ENCODE data around the gene SERINC2.
"Not testable (repeated sequence)": the region's sequence is repeated elsewhere in the genome, so short reads cannot be mapped to it uniquely, and the experiment has no call there.

Gene SERINC2

DNA sequence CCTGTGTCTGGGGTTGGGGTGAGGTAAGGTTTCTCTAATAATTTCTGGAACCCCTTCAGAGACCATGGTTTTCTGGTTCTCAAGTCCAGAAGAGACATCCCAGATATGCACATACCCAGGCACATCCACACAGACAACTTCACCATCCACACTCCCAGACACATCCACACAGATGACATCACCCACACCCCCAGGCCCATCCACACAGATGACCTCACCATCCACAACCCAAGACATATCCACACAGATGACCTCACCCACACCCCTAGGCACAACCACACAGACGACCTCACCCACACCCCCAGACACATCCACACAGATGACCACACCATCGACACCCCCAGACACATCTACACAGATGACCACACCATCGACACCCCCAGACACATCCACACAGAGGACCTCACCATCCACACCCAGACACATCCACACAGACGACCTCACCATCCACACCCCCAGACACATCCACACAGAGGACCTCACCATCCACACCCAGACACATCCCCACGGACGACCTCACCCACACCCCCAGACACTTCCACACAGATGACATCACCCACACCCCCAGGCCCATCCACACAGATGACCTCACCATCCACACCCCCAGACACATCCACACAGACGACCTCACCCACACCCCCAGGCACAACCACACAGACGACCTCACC, 26.3 kb upstream of the SERINC2 start:
- DNase-seq, result not testable (repeated sequence)

DNA sequence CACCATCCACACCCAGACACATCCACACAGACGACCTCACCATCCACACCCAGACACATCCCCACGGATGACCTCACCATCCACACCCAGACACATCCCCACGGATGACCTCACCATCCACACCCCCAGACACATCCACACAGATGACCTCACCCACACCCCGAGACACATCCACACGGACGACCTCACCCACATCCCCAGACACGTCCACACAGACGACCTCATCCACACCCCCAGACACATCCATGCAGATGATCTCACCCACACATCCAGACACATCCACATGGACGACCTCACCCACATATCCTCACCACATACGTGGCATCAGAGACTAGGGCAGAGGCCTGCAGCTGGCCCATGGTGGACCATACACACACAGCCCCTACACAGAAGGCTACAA, 25.4 kb upstream of the SERINC2 start:
- DNase-seq, result no peak

- DNase-seq, result no peak
These were observed 23.4 kb upstream of the SERINC2 start for GRCh38 chr1:31389616-31390015.

DNA sequence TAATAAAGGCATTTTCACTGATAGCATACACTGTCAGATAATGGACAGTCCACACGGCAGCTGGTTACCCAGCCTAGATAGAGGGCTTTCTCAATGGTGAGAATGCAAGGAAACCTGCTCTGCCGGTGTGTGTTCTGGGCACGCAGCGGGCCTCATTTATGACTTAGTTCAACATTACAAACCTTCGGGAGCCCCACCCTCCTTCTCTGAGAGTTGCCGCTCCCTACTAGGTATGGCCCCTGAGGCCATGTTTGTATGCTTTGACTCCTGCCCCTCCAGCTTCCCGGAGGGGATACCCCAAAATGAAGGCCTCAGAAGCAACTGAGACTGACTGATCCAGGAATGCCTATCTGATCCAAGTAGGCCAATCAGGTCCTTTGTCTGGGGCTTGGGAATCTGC, 22.9 kb upstream of the SERINC2 start:
- no peak for DNase-seq

DNA sequence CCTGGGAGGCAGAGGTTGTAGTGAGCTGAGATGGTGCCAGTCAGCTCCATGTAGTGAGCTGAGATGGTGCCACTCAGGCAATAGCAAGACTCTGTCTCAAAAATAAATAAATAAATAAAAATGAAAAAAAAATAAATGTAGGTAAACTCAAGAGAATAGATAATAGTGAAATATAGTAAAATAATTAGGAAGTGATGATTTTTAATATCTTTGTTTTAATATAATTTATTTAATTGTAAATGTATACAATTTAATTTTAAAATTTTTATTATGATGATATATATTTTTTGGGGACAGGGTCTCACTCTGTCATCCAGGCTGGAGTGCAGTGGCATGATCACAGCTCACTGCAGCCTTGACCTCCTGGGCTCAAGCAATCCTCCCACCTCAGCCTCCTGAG, 19.6 kb upstream of the SERINC2 start:
- no peak for DNase-seq

DNA sequence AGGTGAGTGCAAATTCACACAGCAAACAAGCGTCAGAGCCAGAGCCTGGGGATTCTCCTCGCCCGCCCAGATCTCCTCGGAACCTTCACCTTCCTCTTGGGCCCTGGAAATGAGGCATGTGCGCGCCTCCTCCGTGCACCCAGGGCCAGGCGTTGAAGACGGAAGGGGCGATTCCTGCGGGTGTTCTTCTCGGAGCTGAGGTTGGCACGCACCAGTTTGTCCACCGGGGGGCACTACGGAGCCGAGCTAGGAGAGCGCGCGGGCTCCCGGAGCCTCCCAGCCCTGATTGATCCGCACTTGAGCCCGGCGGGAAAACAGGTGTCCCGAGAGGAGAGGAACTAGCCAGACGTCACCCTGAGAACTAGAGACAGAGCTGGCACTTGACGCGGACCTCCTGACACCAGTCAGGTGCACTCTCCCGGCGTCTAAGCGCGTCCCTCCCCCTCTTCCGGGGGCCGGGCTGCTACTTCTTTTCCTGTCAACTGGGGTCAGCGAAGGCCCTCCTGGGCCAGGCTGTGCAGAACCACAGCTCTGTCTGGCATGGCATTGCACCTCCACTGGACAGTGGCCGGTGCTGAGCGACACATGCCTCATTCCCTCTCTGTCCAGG, 18.3 kb upstream of the SERINC2 start:
- DNase-seq, result peak; percentile 93

GRCh38 chr1:31396633-31397351, 16.2 kb upstream of the SERINC2 start:
- no peak for DNase-seq

DNA sequence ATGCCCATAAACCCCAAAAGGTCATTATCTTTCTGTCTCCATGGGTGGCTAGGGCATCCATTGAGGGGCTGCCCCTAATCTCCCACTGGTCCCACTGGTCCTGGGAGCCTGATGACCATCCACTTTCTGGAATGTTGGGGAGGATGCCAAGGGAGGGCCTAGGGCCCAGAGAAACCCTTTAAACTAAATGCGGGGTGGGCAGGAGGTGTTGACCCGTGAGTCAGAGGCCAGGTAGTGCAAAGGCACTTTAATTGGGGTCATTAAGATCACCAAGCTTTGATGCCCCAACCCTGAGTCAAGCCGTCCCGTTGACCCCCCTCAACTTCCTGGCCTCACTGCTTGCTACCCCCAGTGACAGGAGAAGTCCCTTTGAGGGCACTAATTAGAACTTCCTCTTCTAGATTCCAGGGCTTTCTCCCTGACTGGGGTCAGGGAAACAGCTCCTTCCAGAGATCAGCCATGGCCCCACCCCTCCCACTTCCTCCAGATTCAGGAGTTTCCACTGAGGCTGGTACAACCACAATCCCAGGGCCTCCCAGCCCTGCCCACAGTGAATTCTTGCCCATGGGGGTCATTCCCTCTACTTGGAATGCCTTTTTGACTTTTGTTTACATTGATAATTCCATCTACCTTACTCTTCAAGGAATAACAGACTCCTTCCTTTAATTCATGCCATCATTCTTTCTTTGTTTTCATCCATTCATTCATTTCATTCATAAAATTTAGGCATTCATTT, 15.5 kb upstream of the SERINC2 start:
- no peak for DNase-seq

DNA sequence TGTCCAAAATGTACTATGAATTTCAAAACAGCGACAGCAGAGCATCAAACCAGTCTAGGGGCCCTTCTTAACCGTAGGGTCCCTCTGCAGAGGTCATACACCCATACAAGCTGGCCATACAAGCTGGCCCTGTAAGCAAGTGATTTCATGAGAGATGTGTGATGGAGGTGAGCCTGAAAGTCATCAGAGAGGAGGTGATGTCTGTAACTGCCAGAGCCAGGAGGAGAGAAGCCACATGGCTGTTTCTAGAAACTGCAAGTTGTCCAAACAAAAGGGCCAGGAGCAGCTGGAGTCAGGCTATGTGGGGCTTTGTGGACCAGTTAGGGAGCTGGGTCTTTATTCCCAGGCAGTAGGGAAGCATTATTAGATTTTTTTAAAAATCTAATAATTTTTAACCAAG, 14.8 kb upstream of the SERINC2 start:
- DNase-seq, result no peak

GRCh38 chr1:31399976-31400375, 13.0 kb upstream of the SERINC2 start:
- no peak for DNase-seq

- no peak for DNase-seq
These were observed 12.6 kb upstream of the SERINC2 start for GRCh38 chr1:31400393-31400792.

- DNase-seq, result no peak
These were observed 11.8 kb upstream of the SERINC2 start for GRCh38 chr1:31401241-31401640.

- DNase-seq, result no peak
These were observed 7.3 kb upstream of the SERINC2 start for GRCh38 chr1:31405578-31406245.

DNA sequence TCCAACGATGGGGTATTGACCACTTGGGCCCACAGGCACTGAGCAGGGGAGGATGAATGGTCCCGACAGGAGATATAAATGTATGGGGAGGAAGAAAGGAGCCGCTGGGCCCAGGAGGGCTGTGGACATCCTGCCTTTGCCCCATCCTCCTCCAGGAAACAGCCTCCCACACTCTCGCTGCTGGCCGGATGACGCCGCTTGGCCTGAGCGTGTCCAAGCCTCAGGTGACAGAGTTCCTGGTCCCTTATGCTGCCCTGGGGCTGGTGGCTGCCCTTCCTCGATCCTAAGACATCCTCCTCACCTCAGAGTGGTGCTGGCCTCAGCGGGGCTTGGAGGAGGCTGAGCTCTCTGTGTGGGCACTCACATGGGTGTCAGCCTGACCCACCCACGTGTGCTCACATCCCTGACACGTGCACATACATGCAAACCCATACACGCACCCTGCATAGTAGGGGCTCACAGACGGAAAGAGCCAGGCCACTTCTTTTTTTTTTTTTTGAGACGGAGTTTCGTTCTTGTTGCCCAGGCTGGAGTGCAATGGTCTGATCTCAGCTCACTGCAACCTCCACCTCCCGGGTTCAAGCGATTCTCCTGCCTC, 5.9 kb upstream of the SERINC2 start:
- no peak for DNase-seq

- no peak for DNase-seq
These were observed 4.2 kb upstream of the SERINC2 start for GRCh38 chr1:31408788-31409318.

DNA sequence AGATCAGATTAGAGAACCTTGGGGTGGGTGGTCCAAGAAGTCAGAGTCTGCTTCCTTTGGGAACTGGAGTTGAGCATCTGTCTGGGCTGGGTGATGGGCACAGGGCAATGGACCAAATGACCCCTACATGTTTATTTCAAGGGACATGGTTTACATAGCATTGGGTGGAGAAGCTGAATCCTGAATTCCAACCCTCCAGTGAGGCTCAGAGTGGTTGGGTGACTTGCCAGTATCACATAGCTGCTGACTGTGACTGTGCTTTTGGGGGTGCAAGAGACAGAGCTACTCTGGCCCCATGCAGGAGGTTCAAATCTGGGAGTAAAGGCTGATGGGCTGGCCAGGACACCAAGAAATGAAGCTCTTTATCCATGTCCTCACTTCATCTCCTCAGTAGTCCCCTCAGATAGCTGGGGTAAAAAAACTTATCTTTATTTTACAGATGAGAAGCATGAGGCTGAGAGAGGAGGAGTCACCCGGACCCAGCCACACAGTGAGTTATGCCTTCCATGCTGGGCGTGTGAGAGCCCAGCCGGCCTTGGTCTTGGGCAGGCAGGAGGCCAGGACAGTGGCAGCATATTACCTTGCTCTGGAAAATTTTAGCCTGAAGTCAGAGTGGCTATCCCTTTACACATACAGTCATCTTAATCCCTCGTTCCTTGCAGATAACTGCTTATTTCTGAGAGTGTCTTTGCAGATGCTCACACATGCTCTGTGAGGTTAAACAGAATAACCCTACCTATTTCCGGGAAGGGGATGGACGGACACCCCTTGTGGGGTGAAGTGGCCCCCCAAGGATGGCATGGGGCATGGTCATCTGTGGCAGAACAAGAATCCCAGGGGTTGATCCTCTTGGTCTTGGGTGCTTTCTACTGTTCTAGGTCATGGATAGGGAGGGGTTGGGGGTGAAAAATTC, 2.8 kb upstream of the SERINC2 start:
- DNase-seq, result no peak

DNA sequence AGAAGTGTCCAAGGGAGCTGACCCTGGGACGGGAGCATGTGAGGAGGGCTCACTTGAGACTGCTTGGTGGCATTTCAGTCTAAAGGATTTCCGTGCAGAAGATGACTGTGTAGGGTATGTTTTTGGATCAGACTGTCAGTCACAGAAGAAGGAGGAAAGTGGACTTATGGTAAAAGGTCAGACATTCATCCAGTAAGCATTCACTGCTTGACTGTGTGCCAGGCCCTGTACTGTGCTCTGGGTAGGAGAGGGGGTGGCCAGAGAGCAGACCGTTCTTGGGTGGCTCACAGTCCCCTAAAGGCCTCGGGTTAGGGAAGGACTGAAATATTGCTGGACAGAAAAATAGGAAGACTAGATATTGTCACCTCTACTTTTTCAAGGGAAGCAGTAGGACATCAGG, 2.1 kb upstream of the SERINC2 start:
- DNase-seq, result no peak

DNA sequence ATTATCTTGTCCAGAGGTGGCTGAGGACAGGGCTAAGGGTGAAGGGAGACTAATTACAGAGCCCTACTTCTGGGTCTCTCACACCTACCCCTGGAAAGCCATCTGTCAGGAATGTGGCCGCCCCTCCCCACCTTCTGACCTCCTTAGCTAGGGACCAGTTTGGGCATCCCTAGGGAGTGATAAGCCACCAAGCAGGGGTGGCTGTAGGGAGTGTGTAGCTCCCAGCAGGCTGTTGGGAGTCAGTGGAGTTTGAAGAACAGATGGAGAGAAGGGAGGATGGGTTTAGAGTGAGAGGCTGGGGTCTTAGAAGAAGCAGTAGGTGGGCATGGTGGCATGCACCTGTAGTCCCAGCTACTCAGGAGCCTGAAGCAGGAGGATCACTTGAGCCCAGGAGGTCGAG, 808 bp upstream of the SERINC2 start:
- DNase-seq, result no peak

- peak; percentile 30 for DNase-seq
These were observed 490 bp downstream of the SERINC2 start for GRCh38 chr1:31413405-31414001.

GRCh38 chr1:31414980-31415370, 2.0 kb downstream of the SERINC2 start:
- DNase-seq, result no peak

DNA sequence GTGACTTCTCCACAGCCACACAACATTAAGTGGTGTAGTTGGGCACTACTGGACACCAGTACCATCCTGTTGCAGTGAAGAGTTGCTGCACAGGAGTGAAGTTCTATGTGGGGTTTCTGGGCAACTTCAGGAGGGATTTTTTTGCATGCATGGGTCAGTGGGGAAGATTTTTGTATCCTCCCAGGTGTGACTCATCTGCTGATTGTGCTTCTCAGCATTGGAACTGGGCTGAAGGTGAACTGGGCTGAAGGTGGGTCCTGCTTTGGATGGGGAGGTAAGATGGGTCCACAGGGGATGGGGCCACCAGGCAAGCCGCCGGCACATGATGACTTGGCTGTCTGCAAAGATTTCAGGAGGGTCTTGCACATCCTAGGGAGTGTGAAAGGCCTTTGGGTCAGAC, 2.6 kb downstream of the SERINC2 start:
- DNase-seq, result no peak
